ENCODE measurements around the gene ATXN1.

GRCh38 chr6:16800341-16800740 lies 39.1 kb upstream of the ATXN1 start:
- TF ChIP-seq CTCF (conservative IDR thresholded peaks at IDR 0.05; ENCODE audit: low read length) (no peak), EZH2phosphoT487 (IDR thresholded peaks at IDR 0.05; ENCODE audit: borderline replicate concordance) (no peak)

Measured in Loucy (cell line).